ENCODE results near the gene MOSMO. TPM values are rescaled to one million over a fixed set of nuclear protein-coding genes. Genes with fewer than 3 reads are reported as not detected.

MOSMO gene
- total RNA-seq, 1 experiment from 2014 or later = 12.4 TPM

DNA sequence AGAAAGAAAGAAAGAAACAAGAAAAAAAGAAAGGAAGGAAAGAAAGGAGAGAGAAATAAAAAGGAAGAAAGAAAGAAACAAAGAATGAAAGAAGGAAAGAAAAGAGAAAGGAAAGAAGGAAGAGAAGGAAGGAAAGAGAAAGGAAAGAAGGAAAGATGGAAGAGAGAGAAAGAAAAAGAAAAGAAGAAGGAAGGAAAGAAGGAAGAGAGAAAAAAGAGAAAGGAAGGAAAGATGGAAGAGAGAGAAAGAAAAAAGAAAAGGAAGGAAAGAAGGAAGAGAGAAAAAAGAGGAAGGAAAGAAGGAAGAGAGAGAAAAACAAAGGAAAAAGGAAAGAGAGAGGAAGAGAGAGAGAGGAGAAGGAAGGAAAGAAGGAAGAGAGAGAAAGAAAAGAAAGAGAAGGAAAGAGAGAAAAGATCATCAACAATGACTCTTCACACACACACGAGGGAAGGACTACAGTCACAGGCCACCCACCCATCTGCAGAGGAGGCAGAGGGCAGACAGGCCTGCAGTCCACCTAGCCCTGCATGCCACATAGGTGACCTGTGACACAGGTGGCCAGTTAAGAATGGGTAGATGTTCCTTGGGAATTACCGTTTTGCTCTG, 108.3 kb downstream of the MOSMO start:
- no peaks in the 10 kb centered on the region for H3K36me3 ChIP-seq (ENCODE audit: low read depth, low read length)
- CTCF ChIA-PET = no interaction called here

GRCh38 chr16:22117609-22118008, 109.7 kb downstream of the MOSMO start:
- no peaks in the 10 kb centered on the region for H3K36me3 ChIP-seq (ENCODE audit: low read depth, low read length)
- H3K27ac ChIP-seq (ENCODE audit: low read length) = no peak overlapping the region
- ChIA-PET POLR2A (ENCODE audit: unreplicated experiment) (interaction anchor here (0.7 kb wide), 1 partner anchor 158 kb away, joined by 4 read pairs; no protein-coding TSS in a partner anchor), CTCF (no interaction called here)
- H2AFZ ChIP-seq (ENCODE audit: low read length) = no peak overlapping the region
- no peaks in the 10 kb centered on the region for H3K79me2 ChIP-seq (ENCODE audit: low read length)
- TF ChIP-seq CTCF (conservative IDR thresholded peaks at IDR 0.05; ENCODE audit: low read depth, low read length) (no peak), EZH2 (IDR thresholded peaks at IDR 0.05; ENCODE audit: low read length, unreplicated experiment) (no peak), EZH2phosphoT487 (IDR thresholded peaks at IDR 0.05; ENCODE audit: borderline replicate concordance, low read length) (no peak)
- ATAC-seq (no peak), DNase-seq (peak; percentile 13)
- H3K4me1 ChIP-seq (ENCODE audit: insufficient read depth, low read length) = no peaks in the 10 kb centered on the region
- no peaks in the 10 kb centered on the region for H3K9me3 ChIP-seq (ENCODE audit: low read length)
- no peak overlapping the region for H3K4me2 ChIP-seq (ENCODE audit: low read length)
- no peaks in the 10 kb centered on the region for H3K9me2 ChIP-seq (replicated peaks; ENCODE audit: low read length)
- no peaks in the 10 kb centered on the region for H3F3A ChIP-seq (ENCODE audit: low read length, unreplicated experiment)
- H3K27me3 ChIP-seq (ENCODE audit: low read length) = no peaks in the 10 kb centered on the region
- intact Hi-C loops (cut with micrococcal nuclease) = no loop called here
- BruUV-seq (replicated peaks) = no TSS peak
- H3K4me3 ChIP-seq (ENCODE audit: low read length) = no peak overlapping the region
- no peaks in the 10 kb centered on the region for H4K20me1 ChIP-seq (ENCODE audit: low read length)
- H3K9ac ChIP-seq (ENCODE audit: low read length) = no peak overlapping the region

More for the DNA sequence above, 108.3 kb downstream of the MOSMO start:
- no peak for ATAC-seq
- no peaks in the 10 kb centered on the region for H3K9me3 ChIP-seq (ENCODE audit: low read length)
- no peaks in the 10 kb centered on the region for H4K20me1 ChIP-seq (ENCODE audit: low read length)
- H3K9ac ChIP-seq (ENCODE audit: low read length) = no peak overlapping the region
- BruUV-seq (replicated peaks) = no TSS peak
- TF ChIP-seq EZH2phosphoT487 (IDR thresholded peaks at IDR 0.05; ENCODE audit: borderline replicate concordance, low read length) (no peak), CTCF (conservative IDR thresholded peaks at IDR 0.05; ENCODE audit: low read depth, low read length) (no peak), EZH2 (IDR thresholded peaks at IDR 0.05; ENCODE audit: low read length, unreplicated experiment) (no peak)
- no peaks in the 10 kb centered on the region for H3F3A ChIP-seq (ENCODE audit: low read length, unreplicated experiment)
- H3K27ac ChIP-seq (ENCODE audit: low read length) = no peak overlapping the region
- no peak overlapping the region for H2AFZ ChIP-seq (ENCODE audit: low read length)
- no peak overlapping the region for H3K4me2 ChIP-seq (ENCODE audit: low read length)
- H3K79me2 ChIP-seq (ENCODE audit: low read length) = no peaks in the 10 kb centered on the region
- DNase-seq = no peak
- no peaks in the 10 kb centered on the region for H3K9me2 ChIP-seq (replicated peaks; ENCODE audit: low read length)
- no peaks in the 10 kb centered on the region for H3K4me1 ChIP-seq (ENCODE audit: insufficient read depth, low read length)
- H3K27me3 ChIP-seq (ENCODE audit: low read length) = no peaks in the 10 kb centered on the region
- intact Hi-C loops (cut with micrococcal nuclease) = no loop called here
- H3K4me3 ChIP-seq (ENCODE audit: low read length) = no peak overlapping the region
- POLR2A ChIA-PET (ENCODE audit: unreplicated experiment) = no interaction called here

- H4K20me1 ChIP-seq (ENCODE audit: low read length) = no peaks in the 10 kb centered on the region
- ATAC-seq (no peak), DNase-seq (no peak)
- H3K27me3 ChIP-seq (ENCODE audit: low read length) = no peaks in the 10 kb centered on the region
- no peak overlapping the region for H3K4me2 ChIP-seq (ENCODE audit: low read length)
- no peaks in the 10 kb centered on the region for H3K36me3 ChIP-seq (ENCODE audit: low read depth, low read length)
- intact Hi-C loops (cut with micrococcal nuclease) = no loop called here
- no peaks in the 10 kb centered on the region for H3K9me2 ChIP-seq (replicated peaks; ENCODE audit: low read length)
- H3K4me3 ChIP-seq (ENCODE audit: low read length) = no peak overlapping the region
- POLR2A ChIA-PET (ENCODE audit: unreplicated experiment) = interaction anchor here (0.7 kb wide), 1 partner anchor 494 kb away, joined by 3 read pairs; no protein-coding TSS in a partner anchor
- H3K4me1 ChIP-seq (ENCODE audit: insufficient read depth, low read length) = no peaks in the 10 kb centered on the region
- TF ChIP-seq EZH2 (IDR thresholded peaks at IDR 0.05; ENCODE audit: low read length, unreplicated experiment) (no peak), EZH2phosphoT487 (IDR thresholded peaks at IDR 0.05; ENCODE audit: borderline replicate concordance, low read length) (no peak), CTCF (conservative IDR thresholded peaks at IDR 0.05; ENCODE audit: low read depth, low read length) (no peak)
- H3F3A ChIP-seq (ENCODE audit: low read length, unreplicated experiment) = no peaks in the 10 kb centered on the region
- no peaks in the 10 kb centered on the region for H3K9me3 ChIP-seq (ENCODE audit: low read length)
- CTCF ChIA-PET = no interaction called here
- no peak overlapping the region for H3K27ac ChIP-seq (ENCODE audit: low read length)
- H3K79me2 ChIP-seq (ENCODE audit: low read length) = no peaks in the 10 kb centered on the region
- BruUV-seq (replicated peaks) = no TSS peak
- H3K9ac ChIP-seq (ENCODE audit: low read length) = no peak overlapping the region
- no peak overlapping the region for H2AFZ ChIP-seq (ENCODE audit: low read length)
These were observed 112.5 kb downstream of the MOSMO start for GRCh38 chr16:22120440-22120839.
